ENCODE data around the gene CAVIN2. TPM values are rescaled to one million over a fixed set of nuclear protein-coding genes. Genes with fewer than 3 reads are reported as not detected.
A peak's percentile ranks its signal among the peaks of the same experiment; 100 is the strongest.

Gene CAVIN2
- total and polyA plus RNA-seq, 4 donors = 55.1 to 160 (median 104) TPM

GRCh38 chr2:191813943-191814342 lies 32.9 kb downstream of the CAVIN2 start:
- Histone ChIP-seq H3K9me3 (ENCODE audit: control insufficient read depth in 4 of 4, insufficient read depth in 3 of 4, low read length in 3 of 4) (peaks cover 0 to 2% (median 0%) of the 10 kb centered on the region in 4 donors), H3K27ac (ENCODE audit: low read depth in 1 of 2, low read length in 1 of 2) (no peak overlapping the region), H3K27me3 (ENCODE audit: control insufficient read depth in 3 of 3, insufficient read depth in 3 of 3, low read length in 2 of 3) (no peaks in the 10 kb centered on the region), H3K4me3 (no peak overlapping the region), H3K36me3 (ENCODE audit: control insufficient read depth in 4 of 4, insufficient read depth in 4 of 4, low read length in 4 of 4) (no peaks in the 10 kb centered on the region), H3K4me1 (ENCODE audit: control insufficient read depth in 5 of 5, insufficient read depth in 5 of 5, low read length in 5 of 5) (peaks cover 0 to 7% (median 0%) of the 10 kb centered on the region in 5 donors), H3K9ac (ENCODE audit: insufficient read depth in 1 of 2, low read length in 2 of 2) (no peak overlapping the region)
- 91 to 92% methylated on average over 8 of the region's 8 CpGs for WGBS, 2 donors
- no peak for ATAC-seq (ENCODE audit: insufficient read depth, low FRiP score)
- DNase-seq = no peak
- no peak for TF ChIP-seq CTCF (IDR thresholded peaks at IDR 0.05; ENCODE audit: control extremely low read depth, extremely low read depth)

GRCh38 chr2:191811807-191812602 lies 34.9 kb downstream of the CAVIN2 start:
- TF ChIP-seq CTCF (IDR thresholded peaks at IDR 0.05; ENCODE audit: control extremely low read depth, extremely low read depth) = peak; percentile 80
- Histone ChIP-seq H3K9me3 (ENCODE audit: control insufficient read depth in 4 of 4, insufficient read depth in 3 of 4, low read length in 3 of 4) (no peaks in the 10 kb centered on the region), H3K36me3 (ENCODE audit: control insufficient read depth in 4 of 4, insufficient read depth in 4 of 4, low read length in 4 of 4) (no peaks in the 10 kb centered on the region), H3K9ac (ENCODE audit: insufficient read depth in 1 of 2, low read length in 2 of 2) (no peak overlapping the region), H3K27me3 (ENCODE audit: control insufficient read depth in 3 of 3, insufficient read depth in 3 of 3, low read length in 2 of 3) (no peaks in the 10 kb centered on the region), H3K27ac (ENCODE audit: low read depth in 1 of 2, low read length in 1 of 2) (no peak overlapping the region), H3K4me3 (no peak overlapping the region), H3K4me1 (ENCODE audit: control insufficient read depth in 5 of 5, insufficient read depth in 5 of 5, low read length in 5 of 5) (peaks cover 0 to 4% (median 0%) of the 10 kb centered on the region in 5 donors)
- ATAC-seq (ENCODE audit: insufficient read depth, low FRiP score) = peak; percentile 69
- 50 to 54% methylated on average over 9 of the region's 9 CpGs for WGBS, 2 donors
- DNase-seq = peak; percentile 78 to 86 (median 83)

DNA sequence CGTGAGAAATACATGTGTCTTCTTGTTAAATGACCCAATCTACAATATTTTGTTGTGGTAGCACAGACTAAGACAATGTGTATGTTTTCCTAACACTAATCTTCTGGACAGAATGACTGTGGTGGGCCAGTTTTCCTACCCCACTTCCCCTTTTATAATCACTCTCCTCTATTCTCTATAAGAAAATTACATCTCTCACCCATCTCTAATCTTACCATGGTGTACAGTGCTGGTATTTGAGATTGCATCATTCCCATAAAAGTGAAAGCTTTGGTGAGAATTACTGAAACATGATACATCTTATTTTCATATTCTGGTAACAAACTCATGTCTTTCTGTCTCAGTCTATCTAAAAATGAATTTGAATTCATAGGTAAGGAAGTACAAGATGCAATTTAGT lies 40.5 kb downstream of the CAVIN2 start:
- Histone ChIP-seq H3K36me3 (ENCODE audit: control insufficient read depth in 4 of 4, insufficient read depth in 4 of 4, low read length in 4 of 4) (no peaks in the 10 kb centered on the region), H3K27me3 (ENCODE audit: control insufficient read depth in 3 of 3, insufficient read depth in 3 of 3, low read length in 2 of 3) (no peaks in the 10 kb centered on the region), H3K4me3 (no peak overlapping the region), H3K4me1 (ENCODE audit: control insufficient read depth in 5 of 5, insufficient read depth in 5 of 5, low read length in 5 of 5) (no peaks in the 10 kb centered on the region), H3K9ac (ENCODE audit: insufficient read depth in 1 of 2, low read length in 2 of 2) (no peak overlapping the region), H3K27ac (ENCODE audit: low read depth in 1 of 2, low read length in 1 of 2) (no peak overlapping the region), H3K9me3 (ENCODE audit: control insufficient read depth in 4 of 4, insufficient read depth in 3 of 4, low read length in 3 of 4) (no peaks in the 10 kb centered on the region)
- ATAC-seq (ENCODE audit: insufficient read depth, low FRiP score) = no peak
- no peak for TF ChIP-seq CTCF (IDR thresholded peaks at IDR 0.05; ENCODE audit: control extremely low read depth, extremely low read depth)
- 97 to 100% methylated on average over 1 of the region's 1 CpG for WGBS, 2 donors
- DNase-seq = no peak

Measured in lung (tissue), 12 donors.